Stomach (tissue), 4 donors: ENCODE results near the gene SH3RF3.

ENCODE experiments used
- EP300 ChIP-seq: sonication (generic); formaldehyde crosslinking; IDR thresholded peaks from one replicate; pipeline ENCODE4 v1.6.1; 2017; ENCODE audit warnings: antibody characterized with exemption
- POLR2A ChIP-seq, 4 donors: fragments of 450-650 bp; IDR thresholded peaks; one replicate each; pipeline ENCODE4 v1.6.1; 2016; ENCODE audit warnings: antibody characterized with exemption in 4 of 4, control low read depth in 2 of 4, mild to moderate bottlenecking in 1 of 4, moderate library complexity in 1 of 4
- POLR2AphosphoS5 ChIP-seq, 3 donors: sonication (generic); formaldehyde crosslinking; IDR thresholded peaks; one replicate each; pipeline ENCODE4 v1.6.1; 2016; ENCODE audit warnings: antibody characterized with exemption in 3 of 3
- TF ChIP-seq, protein P1 (sequence below), 7 experiments: fragments of 450-650 bp in 4 of 7; fragments of 200-600 bp in 3 of 7; sonication (generic) in 3 of 7; IDR thresholded peaks; one replicate each; pipeline ENCODE4 v1.5.1; 2016 to 2019; ENCODE audit warnings: antibody characterized with exemption in 7 of 7, control low read depth in 2 of 7, mild to moderate bottlenecking in 1 of 7

DNA sequence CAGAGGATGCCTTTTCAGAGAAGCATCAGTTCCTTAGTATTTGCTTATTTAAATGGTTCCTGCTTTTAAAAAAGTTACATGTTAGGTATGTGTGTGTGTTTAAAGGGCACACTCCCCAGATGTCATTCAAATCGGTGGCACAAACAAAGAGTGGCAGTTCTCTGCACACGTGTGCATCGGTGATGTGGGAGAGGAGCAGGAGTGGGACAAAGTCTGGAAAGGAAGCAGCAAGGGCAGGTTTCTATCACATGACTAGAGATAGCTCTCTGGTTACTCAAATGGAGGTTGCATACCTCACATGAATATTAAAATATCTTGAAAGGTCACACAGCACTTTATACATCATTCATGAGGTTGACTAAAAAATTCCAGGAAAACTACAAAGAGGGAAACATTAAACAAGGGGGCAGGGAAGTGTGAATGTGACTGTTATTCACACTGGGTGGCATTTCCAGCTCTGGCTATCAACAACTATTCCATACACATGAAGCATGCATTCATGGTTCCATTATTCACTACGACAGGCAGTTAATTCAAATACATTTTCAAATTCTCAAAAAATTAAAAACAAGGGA lies 420.1 kb downstream of the SH3RF3 start:
- TF ChIP-seq, protein P1, sequence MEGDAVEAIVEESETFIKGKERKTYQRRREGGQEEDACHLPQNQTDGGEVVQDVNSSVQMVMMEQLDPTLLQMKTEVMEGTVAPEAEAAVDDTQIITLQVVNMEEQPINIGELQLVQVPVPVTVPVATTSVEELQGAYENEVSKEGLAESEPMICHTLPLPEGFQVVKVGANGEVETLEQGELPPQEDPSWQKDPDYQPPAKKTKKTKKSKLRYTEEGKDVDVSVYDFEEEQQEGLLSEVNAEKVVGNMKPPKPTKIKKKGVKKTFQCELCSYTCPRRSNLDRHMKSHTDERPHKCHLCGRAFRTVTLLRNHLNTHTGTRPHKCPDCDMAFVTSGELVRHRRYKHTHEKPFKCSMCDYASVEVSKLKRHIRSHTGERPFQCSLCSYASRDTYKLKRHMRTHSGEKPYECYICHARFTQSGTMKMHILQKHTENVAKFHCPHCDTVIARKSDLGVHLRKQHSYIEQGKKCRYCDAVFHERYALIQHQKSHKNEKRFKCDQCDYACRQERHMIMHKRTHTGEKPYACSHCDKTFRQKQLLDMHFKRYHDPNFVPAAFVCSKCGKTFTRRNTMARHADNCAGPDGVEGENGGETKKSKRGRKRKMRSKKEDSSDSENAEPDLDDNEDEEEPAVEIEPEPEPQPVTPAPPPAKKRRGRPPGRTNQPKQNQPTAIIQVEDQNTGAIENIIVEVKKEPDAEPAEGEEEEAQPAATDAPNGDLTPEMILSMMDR (IDR thresholded peaks at IDR 0.05), result no peak
- no peak for TF ChIP-seq POLR2A (IDR thresholded peaks at IDR 0.05)
- no peak for TF ChIP-seq POLR2AphosphoS5 (IDR thresholded peaks at IDR 0.05)
- TF ChIP-seq EP300, result no peak
